NCI-H510A treated with DMSO at 0.1 percent for 48 hours (cell line): ENCODE data around the gene MLLT3.

Experiments
- DNase-seq: peaks from one replicate; lab custom pipeline; 2025; lab: John Stamatoyannopoulos, UW

Gene MLLT3

DNA sequence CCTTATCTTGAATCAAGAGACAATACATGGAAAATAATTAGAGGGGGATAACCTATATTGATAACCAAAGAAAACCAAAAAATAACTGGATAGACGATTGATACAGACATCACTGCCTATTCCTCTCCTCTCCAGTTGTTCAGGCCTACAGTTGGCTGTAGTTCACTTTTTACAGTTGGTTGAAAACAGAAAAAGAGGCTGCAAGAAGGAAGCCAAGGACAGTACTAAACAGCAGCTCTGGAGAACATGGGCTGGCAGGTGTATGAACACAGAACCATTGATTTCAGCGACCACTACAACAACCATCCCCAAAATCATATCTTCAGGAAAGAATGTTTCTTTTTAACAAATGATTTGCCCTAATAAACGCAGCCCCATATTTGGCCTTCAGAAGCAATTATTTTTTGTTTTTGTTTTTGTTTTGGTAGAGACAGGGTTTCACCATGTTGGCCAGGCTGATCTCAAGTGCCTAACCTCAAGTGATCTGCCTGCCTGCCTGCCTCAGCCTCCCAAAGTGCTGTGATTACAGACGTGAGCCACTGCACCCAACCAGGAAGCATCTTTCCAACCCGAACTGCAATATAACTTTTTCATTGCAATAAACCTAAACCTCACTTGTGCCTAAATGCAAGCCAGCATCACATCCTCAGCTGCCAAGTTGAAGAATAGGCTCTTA is 64.3 kb downstream of the MLLT3 start:
- no peak for DNase-seq

DNA sequence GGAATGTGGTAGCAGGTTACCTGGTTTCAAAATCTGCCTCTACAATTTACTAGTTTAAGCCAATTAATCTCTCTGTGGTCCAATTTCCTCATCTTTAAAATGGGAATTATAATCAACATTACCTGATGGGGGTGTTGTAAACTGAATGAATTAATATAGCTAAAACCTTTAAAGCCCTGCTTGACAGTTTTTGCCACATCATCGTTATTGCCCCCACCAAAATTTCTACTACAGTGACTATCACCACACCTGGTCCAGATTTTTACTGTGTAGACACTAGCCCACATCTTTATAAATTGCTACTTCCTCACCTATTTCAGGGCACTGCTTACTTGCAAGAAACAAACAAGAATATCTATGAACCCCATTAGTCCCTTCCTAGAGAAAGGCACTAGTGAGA is 65.0 kb downstream of the MLLT3 start:
- no peak for DNase-seq

DNA sequence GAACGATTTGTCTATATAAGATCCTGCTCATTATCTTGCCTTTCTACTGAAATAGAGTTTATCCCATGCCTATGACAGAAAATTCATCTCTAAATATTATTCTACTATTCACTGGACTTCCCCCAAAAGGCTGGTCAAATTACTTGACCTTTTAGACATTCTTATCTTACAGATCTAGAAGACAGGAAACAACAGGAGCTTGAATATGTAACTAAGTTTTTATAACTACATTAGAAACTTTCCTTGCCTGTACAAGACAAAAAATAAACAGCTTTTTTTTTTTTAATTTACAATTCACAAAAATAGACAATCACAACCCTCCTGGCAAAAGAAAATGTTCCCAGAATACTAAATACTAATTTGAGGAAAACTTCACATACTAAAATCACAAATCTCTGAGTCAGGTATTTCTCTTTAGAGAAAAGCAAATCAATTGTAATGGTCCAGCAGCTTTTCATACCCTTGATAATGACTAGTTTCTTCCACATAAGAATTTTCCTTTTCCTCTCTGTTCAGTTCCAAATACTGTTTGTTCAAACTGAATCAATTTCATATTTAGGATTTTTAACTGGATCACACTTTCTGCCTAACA is 68.6 kb downstream of the MLLT3 start:
- no peak for DNase-seq

DNA sequence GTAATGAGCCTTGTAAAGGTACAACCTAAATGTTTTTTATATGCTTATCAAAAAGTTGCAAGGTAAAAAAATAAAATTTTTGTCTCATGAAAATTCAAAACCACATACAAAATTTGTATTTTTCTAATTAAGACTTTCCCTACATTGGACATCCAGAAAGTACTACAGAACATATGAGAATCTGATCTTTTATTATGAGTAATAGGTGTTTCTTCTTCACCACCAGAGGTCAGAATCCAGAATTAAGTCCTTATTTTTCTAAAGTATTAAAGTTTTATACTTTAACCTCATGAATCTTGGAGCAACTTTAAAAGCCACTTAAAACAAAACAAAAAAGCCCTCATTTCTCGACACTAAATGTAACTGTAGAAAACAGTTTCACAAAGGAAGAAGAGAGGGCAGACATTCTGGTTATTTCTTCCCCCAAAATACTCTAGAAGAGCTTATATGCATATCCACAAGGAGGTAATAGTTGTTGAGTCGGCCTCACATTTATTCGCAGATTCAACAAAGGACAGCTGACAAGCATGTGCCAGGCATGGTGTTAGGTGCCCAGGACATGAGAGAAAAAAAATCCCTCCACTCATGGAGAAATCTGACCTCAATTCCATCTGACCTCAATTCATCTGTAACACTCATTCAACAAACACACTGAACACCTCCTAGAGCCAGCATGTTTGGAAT is 69.3 kb downstream of the MLLT3 start:
- no peak for DNase-seq

DNA sequence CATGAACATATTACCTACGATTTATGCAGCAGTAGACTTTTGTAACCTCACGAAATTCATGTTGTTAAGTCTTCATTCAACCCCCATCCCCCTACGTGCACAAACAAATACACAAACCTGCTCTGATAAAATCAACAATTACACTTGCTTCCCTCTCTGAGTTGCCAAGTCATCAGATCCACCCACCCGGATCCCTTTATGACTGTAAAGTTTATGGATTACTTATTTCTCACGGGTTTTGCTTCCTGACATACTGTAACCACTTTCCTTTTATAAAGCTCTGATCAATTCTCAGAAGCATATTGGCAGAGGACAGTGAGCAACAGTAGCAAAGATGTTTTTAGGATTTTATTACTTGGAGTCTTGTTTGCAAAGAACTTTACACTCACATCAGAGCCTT is 70.5 kb downstream of the MLLT3 start:
- DNase-seq: no peak

DNA sequence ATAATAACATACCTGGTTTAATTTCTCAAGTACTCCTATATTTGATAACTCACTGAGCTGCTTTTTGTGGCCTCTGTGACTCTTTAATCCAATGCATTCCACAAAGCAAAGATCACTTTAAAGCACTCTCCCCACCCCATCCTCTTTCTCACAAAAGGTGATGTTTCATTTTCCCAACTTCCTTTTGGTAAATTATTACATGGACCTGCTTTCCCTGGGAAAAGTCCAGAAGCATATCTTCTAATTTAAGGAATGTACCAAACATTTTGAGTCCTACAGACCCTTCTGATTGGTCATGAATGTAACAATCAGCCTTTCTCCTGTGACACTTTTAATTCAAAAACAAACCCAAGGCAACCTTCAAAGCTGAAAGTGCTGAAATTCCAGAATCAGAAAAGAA is 71.1 kb downstream of the MLLT3 start:
- no peak for DNase-seq

DNA sequence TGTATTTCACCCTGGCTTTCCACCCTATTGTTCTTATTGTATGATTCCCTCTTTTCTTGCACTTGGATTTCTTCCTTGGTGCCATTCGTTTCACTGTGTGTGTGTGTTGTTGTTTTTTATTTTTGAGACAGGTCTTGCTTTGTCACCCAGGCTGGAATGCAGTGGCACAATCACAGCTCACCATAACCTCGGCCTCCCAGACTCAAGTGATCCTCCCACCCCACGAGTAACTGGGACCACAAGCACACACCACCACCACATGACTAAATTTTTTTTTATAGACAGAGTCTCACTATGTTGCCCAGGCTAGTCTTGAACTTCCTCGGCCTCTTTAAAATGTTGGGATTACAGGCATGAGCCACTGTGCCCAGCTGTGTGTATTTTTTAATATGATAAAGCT is 72.0 kb downstream of the MLLT3 start:
- no peak for DNase-seq

DNA sequence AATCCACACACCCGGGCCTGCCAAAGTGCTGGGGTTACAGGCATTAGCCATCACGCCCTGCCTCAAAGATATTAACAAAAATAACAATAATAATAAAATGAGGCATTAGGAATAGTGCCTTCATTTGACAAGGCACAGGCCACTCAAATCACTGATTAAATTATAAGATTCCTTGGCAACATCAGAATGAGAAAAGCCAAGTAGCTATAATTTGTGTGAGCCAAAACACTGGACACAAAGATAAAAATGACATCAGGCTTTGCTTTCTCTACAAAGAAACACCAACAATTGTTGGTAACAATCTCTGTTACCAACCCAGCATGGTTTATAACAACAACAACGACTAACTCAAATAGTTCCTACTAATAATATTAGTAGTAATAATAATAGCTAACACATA is 73.2 kb downstream of the MLLT3 start:
- DNase-seq: no peak

DNA sequence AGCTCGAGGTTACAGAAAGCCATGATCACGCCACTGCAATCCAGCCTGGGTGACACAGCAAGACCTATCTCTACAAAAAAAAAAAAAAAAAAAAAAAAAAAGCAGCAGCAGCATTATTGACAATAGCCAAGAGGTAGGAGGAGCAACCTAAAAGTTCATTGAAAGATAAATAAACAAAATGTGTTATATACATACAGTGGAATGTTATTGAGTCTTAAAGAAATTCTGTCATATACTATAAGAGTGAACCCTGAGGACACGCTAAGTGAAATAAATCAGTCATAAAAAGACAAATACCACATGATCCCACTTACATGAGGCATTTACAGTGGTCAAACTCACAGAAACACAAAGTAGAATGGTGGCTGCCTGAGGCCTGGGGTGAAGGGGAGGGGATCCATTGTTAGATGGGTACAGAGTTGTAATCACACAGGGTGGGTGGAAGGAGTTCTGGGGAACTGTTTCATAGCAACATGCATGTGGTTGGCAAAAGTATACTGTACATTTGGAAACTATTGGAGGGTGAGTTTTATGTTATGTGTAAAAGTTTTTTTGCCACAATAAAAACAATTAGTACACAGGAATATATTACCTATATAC is 77.2 kb downstream of the MLLT3 start:
- DNase-seq: no peak

DNA sequence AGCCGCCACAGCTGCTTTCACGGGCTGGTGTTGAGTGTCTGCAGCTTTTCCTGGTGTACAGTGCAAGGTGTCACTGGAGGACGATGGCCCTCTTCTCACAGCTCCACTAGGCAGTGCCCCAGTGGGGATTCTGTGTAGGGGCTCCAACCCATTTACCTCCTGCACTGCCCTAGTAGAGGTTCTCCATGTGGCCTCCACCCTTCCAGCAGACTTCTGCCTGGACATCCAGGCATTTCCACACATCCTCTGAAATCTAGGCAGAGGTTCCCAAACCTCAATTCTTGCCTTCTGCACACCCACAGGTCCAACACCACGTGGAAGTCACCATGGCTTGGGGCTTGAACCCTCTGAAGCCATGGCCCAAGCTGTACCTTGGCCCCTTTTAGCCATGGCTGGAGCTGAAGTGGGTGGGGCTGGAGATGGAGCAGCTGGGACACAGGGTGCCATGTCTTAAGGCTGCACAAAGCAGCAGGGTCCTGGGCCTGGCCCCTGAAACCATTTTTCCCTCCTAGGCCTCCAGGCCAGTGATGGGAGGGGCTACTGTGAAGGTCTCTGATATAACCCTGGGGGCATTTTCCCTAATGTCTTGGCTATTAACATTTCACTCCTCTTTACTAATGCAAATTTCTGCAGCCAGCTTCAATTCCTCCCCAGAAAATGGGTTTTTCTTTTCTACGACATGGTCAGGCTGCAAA is 82.0 kb downstream of the MLLT3 start:
- no peak for DNase-seq

DNA sequence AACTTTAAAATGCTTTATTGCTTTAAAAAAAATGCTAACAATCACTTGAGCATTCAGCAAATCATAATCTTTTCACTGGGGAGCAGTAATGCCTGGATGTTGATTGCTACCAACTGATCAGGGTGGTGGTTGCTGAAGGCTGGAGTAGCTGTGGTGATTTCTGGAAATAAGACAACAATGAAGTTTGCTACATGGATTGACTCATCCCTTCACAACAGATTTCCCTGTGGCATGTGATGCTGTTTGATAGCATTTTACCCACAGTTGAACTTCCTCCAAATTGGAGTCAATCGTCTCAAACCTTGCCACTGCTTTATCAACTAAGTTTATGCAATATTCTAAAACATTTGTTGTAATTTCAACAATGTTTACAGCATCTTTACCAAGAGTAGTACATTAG is 83.3 kb downstream of the MLLT3 start:
- no peak for DNase-seq

DNA sequence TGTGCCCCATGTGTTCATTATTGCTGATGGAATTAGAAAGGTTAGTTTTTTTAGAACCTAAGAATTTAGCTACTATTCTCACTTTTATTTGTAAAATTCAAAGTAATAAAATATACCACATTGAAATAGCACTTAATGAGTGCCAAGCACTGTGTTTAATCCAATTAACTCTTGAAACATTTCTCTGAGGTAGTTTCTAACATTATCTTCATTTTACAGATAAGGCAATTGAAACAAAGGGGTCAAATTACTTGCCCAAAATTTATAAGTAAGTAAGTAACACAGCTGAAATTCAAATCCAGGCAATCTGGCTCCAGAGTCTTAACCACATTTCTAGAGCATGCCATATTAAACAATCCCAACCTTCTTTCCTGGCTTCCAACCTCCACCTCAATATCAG is 84.2 kb downstream of the MLLT3 start:
- DNase-seq: no peak

DNA sequence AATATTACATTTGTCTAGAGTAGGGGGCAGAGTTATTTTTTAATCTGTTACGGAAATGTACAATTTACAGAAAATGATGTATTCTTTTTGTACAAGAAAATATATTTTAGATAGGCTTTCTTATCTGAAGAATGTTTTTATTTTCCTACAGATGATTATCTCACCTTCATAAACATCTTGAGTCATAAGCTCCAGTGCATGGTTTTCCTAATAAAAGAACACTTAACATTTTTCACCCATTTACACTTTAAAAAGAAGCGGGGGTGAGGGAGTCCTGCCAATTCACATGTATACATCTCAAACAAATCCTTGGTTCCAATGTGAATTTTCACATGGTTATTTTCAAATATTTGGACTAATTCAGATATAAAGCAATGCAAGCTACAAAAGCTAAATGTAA is 85.0 kb downstream of the MLLT3 start:
- no peak for DNase-seq

DNA sequence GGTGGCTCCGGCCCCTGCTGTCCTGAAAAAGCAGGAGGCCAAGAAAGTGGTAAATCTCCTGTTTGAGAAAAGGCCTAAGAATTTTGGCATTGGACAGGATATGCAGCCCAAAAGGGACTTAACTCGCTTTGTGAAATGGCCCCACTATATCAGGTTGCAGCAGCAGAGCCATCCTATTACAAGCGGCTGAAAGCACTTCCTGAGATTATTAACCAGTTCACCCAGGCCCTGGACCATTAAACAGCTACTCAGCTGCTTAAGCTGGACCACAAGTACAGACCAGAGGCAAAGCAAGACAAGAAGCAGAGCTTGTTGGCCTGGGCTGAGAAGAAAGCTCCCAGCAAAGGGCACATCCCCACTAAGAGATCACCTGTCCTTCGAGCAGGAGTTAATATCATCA is 89.7 kb downstream of the MLLT3 start:
- no peak for DNase-seq

DNA sequence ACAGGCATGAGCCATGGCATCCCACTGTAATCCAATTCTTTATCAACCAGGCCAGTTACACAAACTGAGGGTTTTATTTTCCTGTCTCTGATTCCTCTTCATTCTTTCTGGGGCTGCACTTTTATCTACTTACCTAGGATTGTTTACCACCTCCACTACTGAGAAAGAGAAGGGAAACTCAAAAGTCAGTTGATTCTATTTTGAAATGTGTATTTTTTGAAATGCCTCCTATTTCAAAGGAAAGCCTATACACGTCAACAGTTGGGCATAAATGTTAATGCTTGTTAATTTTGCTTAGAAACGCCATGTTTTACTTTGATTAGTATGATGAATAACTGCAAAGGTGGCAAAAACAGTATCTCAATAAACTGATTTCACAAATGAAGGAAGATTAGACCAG is 92.5 kb downstream of the MLLT3 start:
- no peak for DNase-seq

DNA sequence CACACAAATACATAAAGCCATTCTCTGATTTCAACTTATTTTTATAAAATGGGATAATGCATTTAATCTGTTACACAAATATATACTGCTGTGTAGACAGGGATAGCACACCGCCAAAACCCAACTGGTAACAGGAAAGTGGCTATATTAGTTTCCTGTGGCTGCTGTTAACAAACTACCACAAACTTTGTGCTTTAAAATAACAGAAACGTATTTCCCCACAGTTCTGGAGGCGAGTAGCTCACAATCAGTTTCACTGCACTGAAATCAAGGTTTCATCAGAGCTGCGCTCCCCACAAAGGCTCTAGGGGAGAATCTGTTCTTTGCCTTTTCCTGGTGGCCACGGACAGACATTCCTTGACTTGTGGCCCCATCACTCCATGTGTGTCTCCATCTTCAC is 94.0 kb downstream of the MLLT3 start:
- no peak for DNase-seq

DNA sequence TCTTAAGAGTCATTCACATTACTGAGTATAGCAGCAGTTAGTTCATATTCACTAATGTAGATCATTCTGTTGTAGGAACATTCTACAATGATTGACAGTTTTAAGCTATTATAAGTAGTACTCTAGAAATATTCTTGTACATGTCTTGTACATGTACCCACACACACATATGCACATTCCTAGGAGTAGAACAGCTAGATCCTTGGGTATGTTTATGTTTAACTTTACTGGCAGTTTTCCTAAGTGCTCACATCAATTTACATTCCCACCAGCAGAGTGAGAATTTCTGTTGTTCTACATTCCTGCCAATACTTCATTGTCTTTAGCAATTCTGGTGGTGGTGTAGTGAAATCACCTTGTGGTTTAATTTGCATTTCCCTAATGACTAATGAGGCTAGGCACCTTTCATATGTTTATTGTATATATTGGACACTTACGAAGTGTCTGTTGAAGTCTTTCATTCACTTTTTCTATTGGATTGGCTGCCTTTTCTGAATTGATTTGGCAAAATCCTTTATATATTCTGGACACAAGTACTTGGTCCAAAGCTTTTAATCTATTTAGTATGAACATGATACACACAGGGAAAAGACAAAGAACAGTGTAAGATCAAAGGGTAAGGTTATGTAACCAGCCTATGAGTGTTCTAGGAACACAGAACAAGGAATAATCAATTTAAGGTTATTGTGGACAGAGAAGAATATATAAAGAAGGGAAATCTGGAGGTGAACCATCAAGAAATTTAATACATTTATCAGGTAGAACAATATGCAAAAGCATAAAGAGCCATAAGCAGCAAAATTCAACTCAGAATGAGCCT is 95.6 kb downstream of the MLLT3 start:
- DNase-seq: no peak

DNA sequence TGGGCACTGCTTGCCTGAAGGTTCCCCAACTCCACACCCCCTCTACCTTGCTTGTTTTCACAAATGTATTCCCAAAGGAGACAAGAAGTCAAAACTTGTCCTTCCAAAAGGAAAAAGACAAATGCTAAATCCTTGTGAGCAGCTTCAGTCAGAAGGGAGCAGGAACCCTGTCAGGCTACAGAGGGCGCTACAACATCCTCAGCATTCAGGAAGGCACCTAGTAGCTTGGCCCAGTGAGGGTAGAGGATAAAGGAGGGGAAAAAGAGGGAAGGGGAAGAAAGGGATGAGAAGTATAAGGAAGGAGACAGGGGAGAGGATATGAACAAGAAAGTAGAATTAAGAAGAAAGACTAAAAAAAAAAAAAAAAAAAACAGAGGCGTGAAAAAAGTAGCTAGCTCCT is 97.5 kb downstream of the MLLT3 start:
- DNase-seq: no peak

DNA sequence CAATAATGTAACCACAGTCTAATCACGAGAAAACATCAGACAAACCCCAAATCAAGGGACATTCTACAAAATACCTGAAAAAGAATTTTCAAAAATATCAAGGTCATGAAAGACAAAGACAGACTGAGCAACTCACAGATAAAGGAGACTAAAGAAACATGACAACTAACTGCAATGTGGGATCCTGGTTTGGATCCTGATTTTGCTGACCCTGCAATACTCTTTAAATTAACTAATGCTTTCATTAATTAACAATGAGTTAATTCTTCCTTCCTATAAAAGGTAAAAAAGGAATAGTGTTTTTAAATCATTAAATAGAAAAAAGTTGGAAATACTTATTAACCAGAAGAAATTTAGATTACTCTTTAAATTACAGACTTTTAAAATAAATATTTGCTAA is 103.6 kb downstream of the MLLT3 start:
- DNase-seq: no peak

DNA sequence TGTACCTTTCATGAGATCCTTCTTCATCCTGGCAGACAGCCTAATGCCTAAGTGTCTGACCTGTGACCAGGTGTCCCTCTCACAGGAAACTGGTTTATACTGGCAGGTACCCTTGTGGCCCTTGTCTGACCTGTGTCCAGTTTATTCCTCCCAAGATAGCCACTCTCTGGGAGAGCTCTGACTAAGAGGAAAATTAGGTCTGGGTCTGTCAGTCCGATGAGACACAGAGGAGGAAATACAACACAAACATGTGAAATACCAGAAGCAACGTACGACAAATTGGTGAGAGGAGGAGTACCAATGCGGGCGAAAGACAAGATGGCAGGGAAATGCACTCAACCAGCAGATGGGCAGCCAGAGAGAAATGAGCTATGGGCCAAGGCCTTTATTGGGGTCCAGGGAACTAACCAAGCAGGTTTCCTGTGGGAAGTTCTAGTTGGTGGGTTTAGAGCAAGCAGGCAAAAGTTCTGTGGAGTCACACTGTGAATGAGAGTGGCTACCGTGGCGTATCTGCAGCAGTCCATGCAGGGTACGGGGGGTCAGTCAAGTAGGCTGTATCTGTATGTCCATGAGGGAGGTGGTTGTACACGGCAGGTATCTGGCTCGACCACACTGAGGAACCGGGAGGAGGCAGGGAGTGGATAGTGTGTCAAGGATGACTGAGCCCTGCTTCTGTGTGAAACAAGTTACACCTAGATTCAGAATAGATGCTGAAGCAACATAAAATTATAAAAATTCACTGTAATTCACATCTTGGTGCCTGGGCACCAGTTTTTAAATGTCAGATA is 109.0 kb downstream of the MLLT3 start:
- DNase-seq: no peak

DNA sequence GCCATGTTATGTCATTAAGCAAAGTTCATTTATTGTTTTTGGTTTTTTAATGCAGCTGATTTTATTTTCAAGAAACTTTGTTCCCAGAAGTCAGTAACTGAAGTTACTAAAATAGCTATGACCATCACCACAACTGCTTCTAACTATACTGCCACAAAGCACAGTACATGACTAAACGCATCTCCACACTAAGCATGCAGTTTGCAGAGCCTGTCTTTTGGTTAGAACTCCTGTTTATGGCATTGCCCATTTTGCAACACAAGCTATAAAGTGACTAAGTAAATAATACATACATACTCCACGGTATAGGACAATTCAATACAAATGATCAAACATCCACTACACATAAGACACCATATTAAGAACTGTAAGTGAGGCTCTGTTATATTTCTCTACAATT is 109.7 kb downstream of the MLLT3 start:
- DNase-seq: peak; percentile 10
